ENCODE results near the gene SPTLC1. TPM values are rescaled to one million over a fixed set of nuclear protein-coding genes. Genes with fewer than 3 reads are reported as not detected.

The SPTLC1 gene
- total RNA-seq: 84.8 and 94.6 TPM in 2 replicates

DNA sequence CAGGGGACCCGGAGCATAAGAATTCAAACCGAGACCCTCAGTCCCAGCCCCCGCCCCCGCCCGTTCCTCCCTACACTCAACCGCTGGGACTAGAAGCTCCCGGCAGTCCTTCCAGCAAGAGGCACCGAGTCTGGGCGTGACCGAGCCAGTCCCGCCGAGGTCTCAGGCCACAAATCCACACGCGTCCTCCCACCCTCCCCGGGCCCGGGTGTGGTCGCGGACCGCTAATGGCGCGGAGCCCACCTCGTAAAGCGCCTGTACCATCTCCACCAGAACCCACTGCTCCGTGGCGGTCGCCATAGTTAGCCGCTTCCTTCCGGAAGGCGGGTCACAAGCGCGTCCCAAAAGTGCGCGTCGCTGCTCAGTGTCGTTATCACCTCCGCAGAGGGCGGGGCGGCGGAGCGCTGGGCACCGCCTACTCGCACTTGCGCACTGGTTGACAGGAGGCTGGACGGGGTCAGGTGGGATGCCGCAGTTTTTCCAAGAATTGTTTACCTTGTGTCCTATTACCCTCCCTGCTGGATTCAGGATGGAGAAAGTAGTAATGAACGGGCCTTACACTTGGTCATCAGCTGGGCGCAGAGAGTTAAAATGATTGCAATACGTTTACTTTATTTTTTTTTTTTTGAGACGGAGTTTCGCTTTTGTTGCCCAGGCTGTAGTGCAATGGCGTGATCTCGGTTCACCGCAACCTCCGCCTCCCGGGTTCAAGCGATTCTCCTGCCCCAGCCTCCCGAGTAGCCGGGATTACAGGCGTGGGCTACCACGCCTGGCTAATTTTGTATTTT is at the start of gene SPTLC1:
TSS of gene SPTLC1 (minus strand) at position 343 of the 788 bp plus-strand sequence. CDS start at position 300, 43 bp downstream.

Other genes starting within 250 kb of the SPTLC1 start
- gene ROR2, start 165.2 kb downstream of the SPTLC1 start, total RNA-seq: 24.1 and 25.4 TPM in 2 replicates
- gene IARS1, start 178.3 kb upstream of the SPTLC1 start, total RNA-seq: 234 and 261 TPM in 2 replicates
- 7.2 and 14.4 TPM in 2 replicates for gene NOL8, start 209.9 kb upstream of the SPTLC1 start, total RNA-seq
- 3.0 and 4.0 TPM in 2 replicates for gene CENPP, start 210.5 kb upstream of the SPTLC1 start, total RNA-seq

Measured in myometrial cell (primary cell).